Adrenal gland (tissue), 12 donors: ENCODE measurements around the gene SF3A1. TPM values are rescaled to one million over a fixed set of nuclear protein-coding genes. Genes with fewer than 3 reads are reported as not detected.

ENCODE experiments used
- DNase-seq, 7 donors: peaks; one replicate each; pipeline ENCODE4 v3.0.0-alpha.2; 2019 to 2020
- H3K27ac ChIP-seq, 5 donors: fragments of 200-600 bp; sonication (generic) in 4 of 5; 1 replicate in 3 of 5; 2 replicates in 2 of 5; pipeline versions ENCODE4 v1.5.1 to v1.8.0; 2016 to 2020; ENCODE audit warnings: mild to moderate bottlenecking in 1 of 5
- H3K27me3 ChIP-seq: fragments of 200-600 bp; 2 replicates; pipeline ENCODE4 v1.8.0; 2021
- H3K36me3 ChIP-seq, 2 donors: fragments of 200-600 bp; replicated peaks in 1 of 2; 1 replicate in 1 of 2; 2 replicates in 1 of 2; pipeline versions ENCODE4 v1.5.1 to v1.8.0; 2018 to 2022
- H3K4me1 ChIP-seq, 2 donors: fragments of 200-600 bp; replicated peaks in 1 of 2; 1 replicate in 1 of 2; 2 replicates in 1 of 2; pipeline versions ENCODE4 v1.5.1 to v1.8.0; 2018 to 2021
- H3K4me3 ChIP-seq, 4 donors: fragments of 200-600 bp; sonication (generic) in 3 of 4; one replicate each; pipeline ENCODE4 v1.5.1; 2016 to 2018
- H3K9me3 ChIP-seq, 3 donors: fragments of 200-600 bp; sonication (generic) in 1 of 3; replicated peaks in 1 of 3; 1 replicate in 2 of 3; 2 replicates in 1 of 3; pipeline versions ENCODE4 v1.5.1 to v1.8.0; 2016 to 2021
- CTCF ChIP-seq, 6 experiments: fragments of 450-650 bp in 4 of 6; fragments of 200-600 bp in 2 of 6; sonication (generic) in 1 of 6; IDR thresholded peaks; 1 replicate in 5 of 6; 2 replicates in 1 of 6; pipeline versions ENCODE4 v1.5.1 to v1.8.0; 2016 to 2021; ENCODE audit warnings: antibody characterized with exemption in 6 of 6, mild to moderate bottlenecking in 2 of 6, moderate library complexity in 1 of 6
- POLR2A ChIP-seq, 2 donors: fragments of 450-650 bp; IDR thresholded peaks; one replicate each; pipeline ENCODE4 v1.6.1; 2017; ENCODE audit warnings: antibody characterized with exemption in 2 of 2, mild to moderate bottlenecking in 2 of 2, moderate library complexity in 1 of 2
- WGBS, 4 donors: extraction: QIAGEN DNeasy Blood & Tissue Kit in 2 of 4; methylation state at CpG; one replicate each; pipeline versions ENCODE4 v1.1.5 to v1.1.7; 2013 to 2017; 5-methylcytosine and 5-hydroxymethylcytosine counted together
- intact Hi-C, 2 donors: fragments of 100-400 bp; cut with DNase I; formaldehyde crosslinking; loops; one replicate each; pipeline versions ENCODE4 v1.14.1 to v1.15.0; 2022 to 2023
- polyA plus RNA-seq, 3 donors: library from polyadenylated mRNA; stranded (reverse); fragments of 200-250 nt in 2 of 3; fragments of 350-450 nt in 1 of 3; fragmentation: Illumina TruSeq in 1 of 3; extraction: RNeasy Lipid Tissue Mini Kit (QIAGEN cat#74804) in 1 of 3; gene quantifications; one replicate each; pipeline ENCODE4 v1.2.3, GENCODE V29; 2013 to 2014
- total RNA-seq, 9 donors: library from RNA; depleted of rRNA in 4 of 9; stranded (reverse); fragments of >200 nt in 4 of 9; fragments of 120-200 nt in 1 of 9; fragmentation: NEBNext Ultra II Directional in 1 of 9; extraction: Animal tissue kit (Norgen Biotek cat#: 25700) in 1 of 9; gene quantifications; one replicate each; pipeline versions ENCODE4 v1.1.0 to v1.2.4, GENCODE V29; 2013 to 2023
- donor health status: healthy with polysubstance abuse.
- donor health status: Bipolar disorder and iron deficiency.
- donor health status: DM: yes; HTN: yes; CAD: no.
- donor health status: DM: no; HTN: no; CAD: no.
- donor health status: DM: no; HTN: no; CAD: no.
- donor health status: DM: yes; HTN: yes; CAD: no.

Gene SF3A1
- total and polyA plus RNA-seq, 12 donors, result 15.7 to 212 (median 107) TPM

GRCh38 chr22:30294830-30295229 lies 61.9 kb downstream of the SF3A1 start:
- WGBS, 4 donors, result 71 to 82% (median 80%) methylated on average over 9 to 11 of the region's 11 CpGs
- no peak overlapping the region for H3K4me3 ChIP-seq
- H3K4me1 ChIP-seq, result peaks cover 18 to 28% of the 10 kb centered on the region in 2 donors
- no peaks in the 10 kb centered on the region for H3K27me3 ChIP-seq
- no peak for TF ChIP-seq POLR2A (IDR thresholded peaks at IDR 0.05)
- no peak for TF ChIP-seq CTCF (IDR thresholded peaks at IDR 0.05)
- H3K36me3 ChIP-seq, result peaks cover 0 to 81% of the 10 kb centered on the region in 2 donors
- H3K27ac ChIP-seq, result peak overlapping the region in 2 of 5 donors; percentile 17 to 53
- no peak for DNase-seq
- intact Hi-C loops, result no loop called here
- H3K9me3 ChIP-seq, result no peaks in the 10 kb centered on the region

GRCh38 chr22:30294066-30294465 lies 62.6 kb downstream of the SF3A1 start:
- Histone ChIP-seq H3K4me1 (peaks cover 18 to 31% of the 10 kb centered on the region in 2 donors), H3K4me3 (no peak overlapping the region), H3K27ac (peak overlapping the region in 1 of 5 donors; percentile 4), H3K36me3 (peaks cover 0 to 74% of the 10 kb centered on the region in 2 donors), H3K9me3 (no peaks in the 10 kb centered on the region), H3K27me3 (no peaks in the 10 kb centered on the region)
- intact Hi-C loops, result no loop called here
- TF ChIP-seq POLR2A (IDR thresholded peaks at IDR 0.05), result no peak
- no peak for TF ChIP-seq CTCF (IDR thresholded peaks at IDR 0.05)
- DNase-seq, result no peak
- WGBS, 4 donors, result 91 to 95% (median 94%) methylated on average over 4 to 9 of the region's 9 CpGs

- no peak for DNase-seq
- Histone ChIP-seq H3K4me3 (no peak overlapping the region), H3K4me1 (peaks cover 29 to 41% of the 10 kb centered on the region in 2 donors), H3K36me3 (peaks cover 0 to 63% of the 10 kb centered on the region in 2 donors), H3K27me3 (no peaks in the 10 kb centered on the region), H3K9me3 (no peaks in the 10 kb centered on the region), H3K27ac (no peak overlapping the region)
- intact Hi-C loops, result no loop called here
- TF ChIP-seq POLR2A (IDR thresholded peaks at IDR 0.05) (no peak), CTCF (IDR thresholded peaks at IDR 0.05) (no peak)
- whole genome bisulfite sequencing, 4 donors, result 80 to 97% (median 94%) methylated on average over 4 to 7 of the region's 7 CpGs
Measured at GRCh38 chr22:30293026-30293425, 63.7 kb downstream of the SF3A1 start.

- no peaks in the 10 kb centered on the region for H3K27me3 ChIP-seq
- no peak for TF ChIP-seq POLR2A (IDR thresholded peaks at IDR 0.05)
- intact Hi-C loops, result no loop called here
- H3K4me1 ChIP-seq, result peaks cover 30 to 45% of the 10 kb centered on the region in 2 donors
- H3K9me3 ChIP-seq, result no peaks in the 10 kb centered on the region
- WGBS, 4 donors, result 84 to 93% (median 92%) methylated on average over 7 to 18 of the region's 18 CpGs
- peak overlapping the region in 4 of 5 donors; percentile 71 to 92 (median 84) for H3K27ac ChIP-seq
- DNase-seq, result no peak
- H3K4me3 ChIP-seq, result no peak overlapping the region
- H3K36me3 ChIP-seq, result peaks cover 0 to 56% of the 10 kb centered on the region in 2 donors
Measured at GRCh38 chr22:30292069-30292970, 64.4 kb downstream of the SF3A1 start.
